ENCODE results near the gene PRRC2A.

Gene PRRC2A

DNA sequence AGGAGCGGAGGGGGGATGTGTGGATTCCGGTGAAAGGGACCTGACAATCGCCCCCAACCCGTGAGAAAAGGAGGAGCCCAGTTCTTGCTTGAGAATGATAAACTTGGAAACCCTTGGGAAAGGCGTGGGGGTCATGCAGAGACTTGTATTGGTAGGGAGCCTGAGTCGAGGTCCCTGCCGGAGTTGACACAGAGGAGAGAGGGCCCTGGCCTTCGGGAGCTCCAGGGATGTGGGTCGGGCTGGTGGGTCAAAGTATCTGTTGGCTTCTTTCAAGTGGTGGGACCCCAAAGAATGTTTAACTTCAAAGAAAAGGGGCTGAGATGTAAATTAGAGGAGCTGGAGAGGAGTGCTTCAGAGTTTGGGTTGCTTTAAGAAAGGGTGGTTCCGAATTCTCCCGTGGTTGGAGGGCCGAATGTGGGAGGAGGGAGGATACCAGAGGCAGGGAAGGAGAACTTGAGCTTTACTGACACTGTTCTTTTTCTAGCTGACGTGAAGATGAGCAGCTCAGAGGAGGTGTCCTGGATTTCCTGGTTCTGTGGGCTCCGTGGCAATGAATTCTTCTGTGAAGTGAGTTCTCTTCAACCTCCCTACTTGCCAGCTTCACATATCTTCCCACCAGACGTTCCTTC, 45.9 kb downstream of the PRRC2A start:
- DNase-seq, result no peak
- Histone ChIP-seq H3K4me1 (ENCODE audit: control insufficient read depth, insufficient read depth, low read length, poor library complexity, severe bottlenecking) (peaks cover 32% of the 10 kb centered on the region), H3K4me3 (ENCODE audit: insufficient read depth, low read depth, low read length, poor library complexity, severe bottlenecking) (peak overlapping the region; percentile 92), H3K27me3 (replicated peaks; ENCODE audit: control insufficient read depth, insufficient read depth, low read length, poor library complexity, severe bottlenecking) (no peaks in the 10 kb centered on the region), H3K27ac (ENCODE audit: insufficient read depth, low read length, poor library complexity, severe bottlenecking) (peak overlapping the region; percentile 97), H3K9me3 (ENCODE audit: control insufficient read depth, low read length) (no peaks in the 10 kb centered on the region), H3K36me3 (ENCODE audit: control insufficient read depth, insufficient read depth, low read length) (peaks cover 51% of the 10 kb centered on the region)

DNA sequence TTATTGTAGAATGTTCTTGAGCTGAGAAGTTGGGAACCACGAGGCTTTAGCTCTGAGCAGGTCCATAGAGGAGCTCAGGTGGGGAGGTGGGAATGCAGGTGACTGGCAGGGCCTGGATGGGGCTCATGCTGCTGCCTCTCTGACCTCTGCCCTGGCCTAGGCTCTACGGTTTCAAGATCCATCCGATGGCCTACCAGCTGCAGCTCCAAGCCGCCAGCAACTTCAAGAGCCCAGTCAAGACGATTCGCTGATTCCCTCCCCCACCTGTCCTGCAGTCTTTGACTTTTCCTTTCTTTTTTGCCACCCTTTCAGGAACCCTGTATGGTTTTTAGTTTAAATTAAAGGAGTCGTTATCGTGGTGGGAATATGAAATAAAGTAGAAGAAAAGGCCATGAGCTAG, 49.2 kb downstream of the PRRC2A start, which contains the start of gene LY6G5B:
Gene LY6G5B, plus strand, starts transcription at position 301 of the 400 bp plus-strand sequence. CDS start 975 bp downstream, outside the sequence.
- Histone ChIP-seq H3K4me1 (ENCODE audit: control insufficient read depth, insufficient read depth, low read length, poor library complexity, severe bottlenecking) (peaks cover 13% of the 10 kb centered on the region), H3K36me3 (ENCODE audit: control insufficient read depth, insufficient read depth, low read length) (peaks cover 53% of the 10 kb centered on the region), H3K4me3 (ENCODE audit: insufficient read depth, low read depth, low read length, poor library complexity, severe bottlenecking) (no peak within 1 kb of the TSS), H3K27me3 (replicated peaks; ENCODE audit: control insufficient read depth, insufficient read depth, low read length, poor library complexity, severe bottlenecking) (no peaks in the 10 kb centered on the region), H3K9me3 (ENCODE audit: control insufficient read depth, low read length) (no peaks in the 10 kb centered on the region), H3K27ac (ENCODE audit: insufficient read depth, low read length, poor library complexity, severe bottlenecking) (no peak within 1 kb of the TSS)
- DNase-seq, result no peak

DNA sequence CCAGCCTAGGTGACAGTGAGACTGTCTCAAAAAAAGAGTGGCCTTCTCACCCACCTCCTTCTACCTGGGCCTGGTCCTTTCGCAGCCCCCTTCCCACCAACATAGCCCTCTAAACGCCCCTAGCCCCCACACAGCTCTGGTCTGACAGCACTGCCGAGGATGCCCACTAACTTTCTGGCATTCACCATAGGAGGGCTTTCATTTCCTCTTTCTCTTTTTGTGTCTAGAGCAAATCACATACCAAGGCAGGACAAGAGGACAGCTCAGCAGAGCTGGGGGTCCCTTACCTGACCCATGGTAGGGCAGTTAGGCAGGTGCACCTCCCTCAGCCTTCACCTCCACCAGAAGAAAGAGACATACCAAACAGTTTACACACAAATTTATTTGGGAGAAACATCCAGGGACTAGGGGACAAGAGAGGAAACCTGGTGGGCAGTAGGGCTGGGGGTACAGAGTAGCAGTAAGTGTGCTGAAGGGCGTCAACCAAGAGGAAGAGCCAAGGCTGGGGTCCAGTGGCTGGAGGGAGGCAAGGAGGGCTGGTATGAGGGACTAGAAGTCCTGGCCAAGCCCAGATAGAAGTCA, 55.9 kb downstream of the PRRC2A start:
- H3K4me3 ChIP-seq (ENCODE audit: insufficient read depth, low read depth, low read length, poor library complexity, severe bottlenecking), result no peak overlapping the region
- H3K27me3 ChIP-seq (replicated peaks; ENCODE audit: control insufficient read depth, insufficient read depth, low read length, poor library complexity, severe bottlenecking), result no peaks in the 10 kb centered on the region
- DNase-seq, result no peak
- H3K36me3 ChIP-seq (ENCODE audit: control insufficient read depth, insufficient read depth, low read length), result peaks cover 8% of the 10 kb centered on the region
- H3K4me1 ChIP-seq (ENCODE audit: control insufficient read depth, insufficient read depth, low read length, poor library complexity, severe bottlenecking), result peaks cover 7% of the 10 kb centered on the region
- H3K27ac ChIP-seq (ENCODE audit: insufficient read depth, low read length, poor library complexity, severe bottlenecking), result no peak overlapping the region
- H3K9me3 ChIP-seq (ENCODE audit: control insufficient read depth, low read length), result no peaks in the 10 kb centered on the region

DNA sequence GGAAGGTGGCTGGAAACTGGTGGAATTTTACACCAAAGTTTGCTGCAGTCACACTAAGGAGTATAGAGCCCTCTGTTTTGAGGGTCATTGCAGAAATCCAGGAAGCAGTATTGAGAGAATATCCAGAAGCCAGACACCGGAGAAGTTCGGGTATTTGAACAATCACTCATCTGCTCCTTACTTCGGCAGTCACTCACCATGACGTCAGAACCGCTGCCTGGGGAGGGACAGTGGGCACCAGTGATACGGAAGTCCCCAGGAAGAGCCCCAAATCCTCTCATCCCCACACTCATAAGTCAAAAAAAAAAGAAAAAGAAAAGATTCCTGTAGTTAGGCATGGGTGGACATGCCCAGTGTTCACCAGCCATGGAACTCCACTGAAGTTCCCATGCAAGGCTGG, 56.4 kb downstream of the PRRC2A start:
- Histone ChIP-seq H3K4me3 (ENCODE audit: insufficient read depth, low read depth, low read length, poor library complexity, severe bottlenecking) (no peak overlapping the region), H3K9me3 (ENCODE audit: control insufficient read depth, low read length) (no peaks in the 10 kb centered on the region), H3K27me3 (replicated peaks; ENCODE audit: control insufficient read depth, insufficient read depth, low read length, poor library complexity, severe bottlenecking) (no peaks in the 10 kb centered on the region), H3K27ac (ENCODE audit: insufficient read depth, low read length, poor library complexity, severe bottlenecking) (no peak overlapping the region), H3K36me3 (ENCODE audit: control insufficient read depth, insufficient read depth, low read length) (peaks cover 3% of the 10 kb centered on the region), H3K4me1 (ENCODE audit: control insufficient read depth, insufficient read depth, low read length, poor library complexity, severe bottlenecking) (peaks cover 10% of the 10 kb centered on the region)
- no peak for DNase-seq

DNA sequence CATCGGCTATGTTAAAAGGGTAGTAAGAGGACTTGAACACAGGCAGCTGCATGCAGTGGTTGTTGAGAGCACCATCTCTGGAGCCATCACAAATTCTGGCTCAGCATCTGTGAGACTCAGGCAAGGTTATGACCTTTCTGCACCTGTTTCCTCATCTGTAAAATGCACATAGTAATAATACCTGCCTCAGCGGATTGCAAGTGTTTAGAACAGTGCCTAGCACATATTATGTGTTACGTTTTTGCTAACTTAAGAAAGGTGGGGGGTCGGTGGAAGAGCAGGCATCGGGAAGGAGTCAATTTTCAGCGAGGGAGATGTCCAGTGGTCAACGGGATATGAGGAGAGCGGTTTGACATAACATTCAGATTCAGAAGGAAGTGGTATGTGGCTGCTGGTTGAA, 57.4 kb downstream of the PRRC2A start:
- DNase-seq, result no peak
- Histone ChIP-seq H3K27ac (ENCODE audit: insufficient read depth, low read length, poor library complexity, severe bottlenecking) (no peak overlapping the region), H3K27me3 (replicated peaks; ENCODE audit: control insufficient read depth, insufficient read depth, low read length, poor library complexity, severe bottlenecking) (no peaks in the 10 kb centered on the region), H3K36me3 (ENCODE audit: control insufficient read depth, insufficient read depth, low read length) (no peaks in the 10 kb centered on the region), H3K4me3 (ENCODE audit: insufficient read depth, low read depth, low read length, poor library complexity, severe bottlenecking) (no peak overlapping the region), H3K4me1 (ENCODE audit: control insufficient read depth, insufficient read depth, low read length, poor library complexity, severe bottlenecking) (peaks cover 10% of the 10 kb centered on the region), H3K9me3 (ENCODE audit: control insufficient read depth, low read length) (no peaks in the 10 kb centered on the region)

DNA sequence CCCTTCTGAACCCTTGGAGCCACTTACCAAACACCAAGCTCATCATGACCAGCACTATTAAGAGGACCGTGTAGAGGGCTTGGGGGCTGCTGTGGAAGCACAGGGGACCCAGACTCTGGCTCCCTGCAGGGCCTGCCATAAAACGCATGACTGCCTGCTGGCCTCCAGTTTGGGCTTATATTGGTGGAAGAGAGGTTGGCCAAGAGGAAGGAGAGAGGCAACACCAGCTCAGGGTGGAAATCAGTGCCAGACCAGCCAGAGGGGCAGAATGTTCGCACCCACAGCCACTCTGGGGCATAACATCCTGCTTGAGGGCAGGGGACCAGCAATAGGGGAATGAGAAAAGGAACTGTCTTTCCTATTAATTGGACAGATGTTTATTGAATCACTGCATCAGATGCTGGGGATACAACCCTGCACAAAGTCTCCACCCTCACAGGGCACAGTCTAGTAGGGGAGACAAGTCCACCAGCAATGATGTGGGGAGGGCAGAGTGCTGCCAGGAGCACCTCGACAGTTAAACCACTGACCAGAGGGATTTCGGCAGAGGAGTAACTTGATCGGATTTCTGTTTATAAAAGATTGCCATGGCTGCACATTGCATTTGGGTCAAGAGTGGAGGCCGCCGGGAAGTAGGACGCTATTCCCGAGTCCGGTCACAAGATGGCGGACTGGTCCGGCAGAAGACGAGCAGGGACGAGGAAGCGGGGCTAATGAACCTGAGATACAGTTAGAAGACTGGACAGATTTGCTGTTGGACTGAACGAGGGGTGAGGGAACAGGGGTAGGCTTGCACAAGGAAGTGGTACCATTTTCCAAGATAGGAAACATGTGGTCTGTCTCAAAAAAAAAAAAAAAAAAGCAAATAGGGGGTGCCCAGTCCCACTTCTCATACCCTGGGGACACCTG, 60.0 kb downstream of the PRRC2A start, which contains the start of gene LY6G5C:
Gene LY6G5C, minus strand, starts transcription at position 842 of the 909 bp plus-strand sequence. Its CDS starts 694 bp downstream, at position 148.
- no peaks in the 10 kb centered on the region for H3K36me3 ChIP-seq (ENCODE audit: control insufficient read depth, insufficient read depth, low read length)
- H3K27ac ChIP-seq (ENCODE audit: insufficient read depth, low read length, poor library complexity, severe bottlenecking), result peak within 1 kb of the TSS; percentile 63
- no peaks in the 10 kb centered on the region for H3K27me3 ChIP-seq (replicated peaks; ENCODE audit: control insufficient read depth, insufficient read depth, low read length, poor library complexity, severe bottlenecking)
- no peaks in the 10 kb centered on the region for H3K9me3 ChIP-seq (ENCODE audit: control insufficient read depth, low read length)
- peak; percentile 35 to 48 (median 43) for DNase-seq
- peak within 1 kb of the TSS; percentile 77 for H3K4me3 ChIP-seq (ENCODE audit: insufficient read depth, low read depth, low read length, poor library complexity, severe bottlenecking)
- peaks cover 10% of the 10 kb centered on the region for H3K4me1 ChIP-seq (ENCODE audit: control insufficient read depth, insufficient read depth, low read length, poor library complexity, severe bottlenecking)

DNA sequence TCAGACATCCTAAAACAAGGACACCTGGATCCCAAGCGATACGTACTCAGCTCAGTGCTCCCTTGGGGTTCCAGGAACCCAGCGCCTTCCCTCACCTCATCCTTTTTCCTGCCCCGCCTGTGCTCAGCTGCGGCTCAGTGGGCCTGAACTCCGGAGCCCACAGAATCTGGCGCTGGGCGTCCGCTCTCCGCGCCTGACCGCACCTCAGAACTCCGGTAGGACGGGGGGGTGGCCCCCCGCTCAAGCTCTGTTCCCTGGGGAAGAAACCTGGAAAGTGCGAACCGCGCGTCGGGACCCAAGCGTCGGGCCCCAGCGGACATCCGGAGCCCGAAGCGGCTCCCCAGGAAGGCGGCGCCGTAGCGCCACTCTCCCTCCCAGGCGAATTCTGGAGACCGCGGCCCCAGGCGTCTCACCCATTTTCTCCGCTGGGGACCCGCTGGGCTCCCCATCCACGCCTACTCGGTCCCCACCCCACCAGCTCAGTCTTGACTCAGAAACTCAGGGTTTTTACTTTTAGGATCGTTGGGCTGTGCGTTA, 60.7 kb downstream of the PRRC2A start:
- DNase-seq, result peak in 2 of 3 donors; percentile 19 to 27
- Histone ChIP-seq H3K9me3 (ENCODE audit: control insufficient read depth, low read length) (no peaks in the 10 kb centered on the region), H3K4me1 (ENCODE audit: control insufficient read depth, insufficient read depth, low read length, poor library complexity, severe bottlenecking) (peaks cover 10% of the 10 kb centered on the region), H3K36me3 (ENCODE audit: control insufficient read depth, insufficient read depth, low read length) (peaks cover 5% of the 10 kb centered on the region), H3K27me3 (replicated peaks; ENCODE audit: control insufficient read depth, insufficient read depth, low read length, poor library complexity, severe bottlenecking) (no peaks in the 10 kb centered on the region), H3K27ac (ENCODE audit: insufficient read depth, low read length, poor library complexity, severe bottlenecking) (peak overlapping the region; percentile 63), H3K4me3 (ENCODE audit: insufficient read depth, low read depth, low read length, poor library complexity, severe bottlenecking) (peak overlapping the region; percentile 77)

DNA sequence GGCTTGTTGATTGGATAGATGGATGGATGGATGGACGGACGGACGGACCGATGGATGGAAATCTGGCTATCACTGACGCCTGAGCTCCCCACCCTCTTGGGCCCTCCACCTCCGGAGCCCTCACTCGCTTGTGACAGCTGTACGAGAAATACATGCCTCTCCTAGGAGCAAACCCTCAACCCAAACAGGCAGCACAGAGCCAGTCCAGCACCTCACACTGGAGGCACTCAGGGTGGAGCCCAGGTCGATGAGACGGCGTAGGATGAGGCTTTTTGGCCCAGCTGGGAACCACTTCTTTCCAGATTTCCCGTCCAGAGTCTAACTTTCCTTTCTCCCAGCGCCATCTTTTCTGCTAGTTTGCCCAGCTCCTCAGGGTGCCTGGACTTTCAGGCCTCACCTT, 63.1 kb downstream of the PRRC2A start:
- Histone ChIP-seq H3K27ac (ENCODE audit: insufficient read depth, low read length, poor library complexity, severe bottlenecking) (no peak overlapping the region), H3K4me3 (ENCODE audit: insufficient read depth, low read depth, low read length, poor library complexity, severe bottlenecking) (no peak overlapping the region), H3K4me1 (ENCODE audit: control insufficient read depth, insufficient read depth, low read length, poor library complexity, severe bottlenecking) (peaks cover 10% of the 10 kb centered on the region), H3K36me3 (ENCODE audit: control insufficient read depth, insufficient read depth, low read length) (peaks cover 28% of the 10 kb centered on the region), H3K27me3 (replicated peaks; ENCODE audit: control insufficient read depth, insufficient read depth, low read length, poor library complexity, severe bottlenecking) (no peaks in the 10 kb centered on the region), H3K9me3 (ENCODE audit: control insufficient read depth, low read length) (no peaks in the 10 kb centered on the region)
- DNase-seq, result no peak

DNA sequence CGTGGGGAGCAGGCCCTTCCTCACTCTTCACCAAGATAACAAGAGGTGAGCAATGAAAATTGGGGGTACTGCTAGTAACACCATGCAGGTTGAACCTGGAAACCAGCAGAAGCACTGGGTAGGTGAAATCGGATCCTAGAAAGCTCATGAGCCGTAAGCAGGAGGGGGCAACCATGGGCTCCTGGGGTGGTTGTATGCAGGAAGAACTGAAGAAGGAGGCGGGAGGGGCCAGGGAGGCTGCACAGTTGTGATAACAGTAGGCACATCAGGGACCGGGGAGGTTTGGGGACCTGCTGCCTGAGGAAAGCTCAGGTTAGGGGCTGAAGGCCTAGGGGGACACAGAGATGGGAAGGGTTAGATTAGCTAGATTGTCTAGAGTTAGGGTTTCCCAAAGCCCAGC, 66.0 kb downstream of the PRRC2A start:
- H3K4me1 ChIP-seq (ENCODE audit: control insufficient read depth, insufficient read depth, low read length, poor library complexity, severe bottlenecking), result peaks cover 3% of the 10 kb centered on the region
- H3K27me3 ChIP-seq (replicated peaks; ENCODE audit: control insufficient read depth, insufficient read depth, low read length, poor library complexity, severe bottlenecking), result no peaks in the 10 kb centered on the region
- no peak for DNase-seq
- H3K36me3 ChIP-seq (ENCODE audit: control insufficient read depth, insufficient read depth, low read length), result peaks cover 57% of the 10 kb centered on the region
- H3K4me3 ChIP-seq (ENCODE audit: insufficient read depth, low read depth, low read length, poor library complexity, severe bottlenecking), result no peak overlapping the region
- H3K9me3 ChIP-seq (ENCODE audit: control insufficient read depth, low read length), result no peaks in the 10 kb centered on the region
- H3K27ac ChIP-seq (ENCODE audit: insufficient read depth, low read length, poor library complexity, severe bottlenecking), result no peak overlapping the region

Measured in effector memory CD4-positive, alpha-beta T cell (primary cell).